GM06990 (cell line): ENCODE results near the gene ORC3.

Experiments
- DNase-seq: peaks from one replicate; pipeline ENCODE4 v3.0.0-alpha.2; 2011; ENCODE audit not compliant: insufficient read length; ENCODE audit errors: extremely low read depth
- H3K27me3 ChIP-seq: replicated peaks from 2 replicates; pipeline ENCODE4 v1.6.0; 2011; ENCODE audit warnings: low read length; ENCODE audit not compliant: control insufficient read depth, insufficient read depth
- H3K36me3 ChIP-seq: 2 replicates; pipeline ENCODE4 v1.5.1; 2011; ENCODE audit warnings: low read length; ENCODE audit not compliant: control insufficient read depth, insufficient read depth
- H3K4me3 ChIP-seq: replicated peaks from 2 replicates; pipeline ENCODE4 v1.5.1; 2011; ENCODE audit warnings: low read depth, mild to moderate bottlenecking, control low read depth, low read length
- CTCF ChIP-seq: IDR thresholded peaks from 2 replicates; pipeline ENCODE4 v1.5.1; 2011; ENCODE audit warnings: low read length, control low read depth, mild to moderate bottlenecking, inconsistent platforms; ENCODE audit not compliant: insufficient read depth, poor library complexity, severe bottlenecking

ORC3 gene

GRCh38 chr6:87586371-87587077 is 3.4 kb upstream of the ORC3 start:
- Histone ChIP-seq H3K36me3 (peaks cover 6% of the 10 kb centered on the region), H3K4me3 (no peak overlapping the region), H3K27me3 (no peaks in the 10 kb centered on the region)
- no peak for DNase-seq
- no peak for TF ChIP-seq CTCF

- no peak for DNase-seq
- TF ChIP-seq CTCF, result no peak
- Histone ChIP-seq H3K4me3 (peak overlapping the region; percentile 100), H3K27me3 (no peaks in the 10 kb centered on the region), H3K36me3 (peaks cover 4% of the 10 kb centered on the region; the same call in 1 of the 2 replicates)
Measured at GRCh38 chr6:87588756-87589407, 1.1 kb upstream of the ORC3 start.

GRCh38 chr6:87590417-87590880 is 514 bp downstream of the ORC3 start:
- H3K36me3 ChIP-seq, result peaks cover 4% of the 10 kb centered on the region
- H3K27me3 ChIP-seq, result no peaks in the 10 kb centered on the region
- no peak for TF ChIP-seq CTCF
- DNase-seq, result no peak
- H3K4me3 ChIP-seq, result peak overlapping the region; percentile 100

GRCh38 chr6:87590990-87591389 is 1.1 kb downstream of the ORC3 start:
- H3K4me3 ChIP-seq, result peak overlapping the region; percentile 100
- no peak for TF ChIP-seq CTCF
- DNase-seq, result no peak
- peaks cover 4% of the 10 kb centered on the region for H3K36me3 ChIP-seq
- H3K27me3 ChIP-seq, result no peaks in the 10 kb centered on the region

GRCh38 chr6:87600576-87600975 is 10.6 kb downstream of the ORC3 start:
- Histone ChIP-seq H3K27me3 (no peaks in the 10 kb centered on the region), H3K4me3 (no peak overlapping the region), H3K36me3 (no peaks in the 10 kb centered on the region; the same call in 1 of the 2 replicates)
- no peak for DNase-seq
- TF ChIP-seq CTCF, result no peak

- H3K4me3 ChIP-seq, result no peak overlapping the region
- H3K27me3 ChIP-seq, result no peaks in the 10 kb centered on the region
- H3K36me3 ChIP-seq, result peaks cover 2% of the 10 kb centered on the region
- DNase-seq, result no peak
- TF ChIP-seq CTCF, result no peak
Measured at GRCh38 chr6:87606199-87606598, 16.3 kb downstream of the ORC3 start.
